HCT116 (cell line): Measurements from ENCODE around the gene CDK13. TPM values are rescaled to one million over a fixed set of nuclear protein-coding genes. Genes with fewer than 3 reads are reported as not detected.

Experiments used
- ATAC-seq: fragments of 200-7000 bp; cut with Tn5 transposase; 2 replicates; pipeline ENCODE4 v1.9.1; 2020; ENCODE audit warnings: mild to moderate bottlenecking, moderate library complexity
- BruUV-seq: library from RNA; stranded (reverse); fragments of 400-500 nt; replicated peaks from 2 replicates; lab custom pipeline; 2021; lab: Mats Ljungman, UMichigan
- CTCF ChIA-PET: fragments of 300-600 bp; sonication (Branson Sonifier 250); formaldehyde crosslinking; loops from one replicate; lab custom pipeline; 2021; ENCODE audit warnings: antibody characterized with exemption; lab: Charles Lee
- POLR2A ChIA-PET: fragments of 300-600, 350-600 bp; sonication (Branson Sonifier 250); formaldehyde crosslinking; loops from one replicate; lab custom pipeline; 2021; ENCODE audit warnings: antibody characterized with exemption; lab: Charles Lee
- RAD21 ChIA-PET, 2 experiments: fragments of 300-600 bp; sonication (Branson Sonifier 250); formaldehyde crosslinking; loops; one replicate each; lab custom pipeline; 2023; ENCODE audit warnings: low total read pairs in 2 of 2; ENCODE audit not compliant: uncharacterized antibody in 2 of 2, unreplicated experiment in 2 of 2, low non-redundant PET in 1 of 2; lab: Charles Lee
- DNase-seq: peaks from one replicate; pipeline ENCODE4 v3.0.0-alpha.2; 2010; ENCODE audit warnings: low read depth, low spot score
- H2AFZ ChIP-seq: fragments of 200-600 bp; shearing (Covaris generic), sonication (generic); 2 replicates; pipeline ENCODE4 v1.6.1; 2017; ENCODE audit warnings: low read depth, mixed run types, mixed read lengths, antibody characterized with exemption, low read length; ENCODE audit not compliant: poor library complexity, severe bottlenecking
- H3K27ac ChIP-seq: 2 replicates; pipeline ENCODE4 v1.5.1; 2012; ENCODE audit warnings: low read depth, low read length
- H3K27me3 ChIP-seq: fragments of 200-600 bp; sonication (generic); 2 replicates; pipeline ENCODE4 v1.6.1; 2016; ENCODE audit warnings: mixed run types, low read length, mixed read lengths; ENCODE audit not compliant: insufficient read depth
- H3K36me3 ChIP-seq, 2 experiments: fragments of 200-500 bp in 1 of 2; fragments of 200-600 bp in 1 of 2; sonication (Bioruptor generic) in 1 of 2; sonication (generic) in 1 of 2; 2 replicates each; pipeline versions ENCODE4 v1.5.1 to v1.6.1; 2014 to 2016; ENCODE audit warnings: low read length in 2 of 2, inconsistent platforms in 1 of 2, mixed read lengths in 1 of 2, mixed run types in 1 of 2; ENCODE audit not compliant: insufficient read depth in 2 of 2, control insufficient read depth in 1 of 2
- H3K4me1 ChIP-seq, 2 experiments: fragments of 200-600 bp in 1 of 2; sonication (generic) in 1 of 2; 2 replicates each; pipeline versions ENCODE4 v1.5.1 to v1.6.1; 2012 to 2017; ENCODE audit warnings: low read length in 2 of 2, inconsistent platforms in 1 of 2, mild to moderate bottlenecking in 1 of 2, mixed read lengths in 1 of 2, mixed run types in 1 of 2, moderate library complexity in 1 of 2; ENCODE audit not compliant: insufficient read depth in 2 of 2, control insufficient read depth in 1 of 2
- H3K4me2 ChIP-seq: fragments of 200-600 bp; sonication (generic); 2 replicates; pipeline ENCODE4 v1.6.1; 2017; ENCODE audit warnings: mixed run types, low read length, mixed read lengths
- H3K4me3 ChIP-seq, 2 experiments: fragments of 200-600 bp in 1 of 2; sonication (generic) in 1 of 2; replicated peaks in 1 of 2; 2 replicates each; pipeline ENCODE4 v1.5.1; 2011 to 2016; ENCODE audit warnings: low read length in 2 of 2, control low read depth in 1 of 2, low read depth in 1 of 2, mild to moderate bottlenecking in 1 of 2, mixed read lengths in 1 of 2, mixed run types in 1 of 2
- H3K79me2 ChIP-seq: fragments of 200-600 bp; sonication (generic); 2 replicates; pipeline ENCODE4 v1.6.1; 2017; ENCODE audit warnings: mild to moderate bottlenecking, mixed run types, low read length, moderate library complexity, mixed read lengths; ENCODE audit not compliant: insufficient read depth
- H3K9ac ChIP-seq: fragments of 200-600 bp; sonication (generic); 2 replicates; pipeline ENCODE4 v1.6.1; 2016; ENCODE audit warnings: low read length, mixed read lengths
- H3K9me2 ChIP-seq: fragments of 200-600 bp; sonication (generic), shearing (Covaris generic); 2 replicates; pipeline ENCODE4 v1.6.1; 2017; ENCODE audit warnings: mixed run types, mild to moderate bottlenecking, moderate library complexity; ENCODE audit not compliant: insufficient read depth
- H3K9me3 ChIP-seq, 2 experiments: fragments of 200-500 bp in 1 of 2; fragments of 200-600 bp in 1 of 2; sonication (Bioruptor generic) in 1 of 2; sonication (generic) in 1 of 2; 2 replicates each; pipeline ENCODE4 v1.6.1; 2014 to 2017; ENCODE audit warnings: low read length in 2 of 2, mixed read lengths in 2 of 2, inconsistent platforms in 1 of 2, low read depth in 1 of 2, mild to moderate bottlenecking in 1 of 2, mixed run types in 1 of 2, moderate library complexity in 1 of 2; ENCODE audit not compliant: control insufficient read depth in 1 of 2, insufficient read depth in 1 of 2
- H4K20me1 ChIP-seq: fragments of 200-600 bp; sonication (generic), shearing (Covaris generic); 2 replicates; pipeline ENCODE4 v1.6.1; 2017; ENCODE audit warnings: mixed run types, mild to moderate bottlenecking, moderate library complexity; ENCODE audit not compliant: insufficient read depth
- ELF1 ChIP-seq: IDR thresholded peaks from 2 replicates; pipeline ENCODE4 v1.6.1; 2012; ENCODE audit warnings: low read depth, borderline replicate concordance
- FOSL1 ChIP-seq: IDR thresholded peaks from 2 replicates; pipeline ENCODE4 v1.6.1; 2012; ENCODE audit warnings: low read depth
- POLR2AphosphoS5 ChIP-seq: IDR thresholded peaks from 2 replicates; pipeline ENCODE4 v1.6.1; 2011; ENCODE audit warnings: mild to moderate bottlenecking, low read depth, low read length, moderate library complexity
- REST ChIP-seq: IDR thresholded peaks from 2 replicates; pipeline ENCODE4 v1.6.1; 2012; ENCODE audit warnings: low read depth
- ZBTB33 ChIP-seq: IDR thresholded peaks from 2 replicates; pipeline ENCODE4 v1.6.1; 2011; ENCODE audit warnings: mild to moderate bottlenecking, low read length, moderate library complexity; ENCODE audit not compliant: insufficient replicate concordance; ENCODE audit errors: extremely low read depth
- ZFX ChIP-seq: fragments of 450-650 bp; IDR thresholded peaks from 2 replicates; pipeline ENCODE4 v1.6.1; 2017
- ZNF274 ChIP-seq: fragments of 200-500 bp; sonication (Bioruptor generic); IDR thresholded peaks from 2 replicates; pipeline ENCODE4 v1.6.1; 2014; ENCODE audit warnings: mild to moderate bottlenecking, low read depth, low read length, inconsistent platforms
- intact Hi-C: fragments of 100-400 bp; cut with micrococcal nuclease; formaldehyde crosslinking; loops from 2 replicates; pipeline ENCODE4 v1.10.0; 2022
- total RNA-seq: library from RNA; stranded (reverse); gene quantifications from one replicate; pipeline ENCODE4 v1.2.1, GENCODE V29; 2021; ENCODE audit not compliant: unreplicated experiment

CDK13 gene
- total RNA-seq, 1 experiment from 2014 or later: 28.8 TPM

GRCh38 chr7:39908141-39908540, 41.9 kb upstream of the CDK13 start:
- intact Hi-C loops: no loop called here
- RAD21 ChIA-PET: no interaction called here
- BruUV-seq: no TSS peak
- no peaks in the 10 kb centered on the region for H4K20me1 ChIP-seq
- H3K27ac ChIP-seq: no peak overlapping the region
- no peaks in the 10 kb centered on the region for H3K9me2 ChIP-seq
- no peak overlapping the region for H3K4me2 ChIP-seq
- no peaks in the 10 kb centered on the region for H3K4me1 ChIP-seq
- CTCF ChIA-PET: no interaction called here
- TF ChIP-seq POLR2AphosphoS5: no peak
- no peak for TF ChIP-seq REST
- TF ChIP-seq FOSL1: no peak
- TF ChIP-seq ZBTB33: no peak
- TF ChIP-seq ZFX: no peak
- no peak for TF ChIP-seq ELF1
- no peak for TF ChIP-seq ZNF274
- H3K79me2 ChIP-seq: no peaks in the 10 kb centered on the region
- no peaks in the 10 kb centered on the region for H3K9me3 ChIP-seq
- ATAC-seq: no peak
- H2AFZ ChIP-seq: no peak overlapping the region
- no peak overlapping the region for H3K4me3 ChIP-seq
- POLR2A ChIA-PET: no interaction called here
- H3K36me3 ChIP-seq: no peaks in the 10 kb centered on the region
- no peaks in the 10 kb centered on the region for H3K27me3 ChIP-seq
- DNase-seq: no peak
- no peak overlapping the region for H3K9ac ChIP-seq
